CD4-positive, alpha-beta T cell treated with Interleukin-17A for 4 hours (primary cell): ENCODE results near the gene TAS2R20.

Experiments used
- DNase-seq: peaks from one replicate; pipeline ENCODE4 v3.0.0-alpha.2; 2020; ENCODE audit warnings: mixed read lengths

Gene TAS2R20

DNA sequence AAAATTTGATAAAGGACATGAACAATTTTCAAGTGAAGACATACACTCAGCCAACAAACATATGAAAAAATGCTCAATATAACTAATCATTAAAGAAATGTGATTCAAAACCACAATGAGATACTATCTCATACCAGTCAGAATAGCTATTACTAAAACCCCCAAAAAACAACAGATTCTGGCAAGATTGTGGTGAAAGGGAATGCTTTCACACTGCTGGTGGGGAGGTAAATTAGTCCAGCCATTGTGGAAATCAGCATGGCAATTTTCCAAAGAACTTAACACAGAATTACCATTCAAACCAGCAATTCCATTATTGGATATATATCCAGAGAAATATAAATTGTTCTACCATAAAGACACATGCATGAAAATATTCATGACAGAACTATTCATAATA is 40.4 kb downstream of the TAS2R20 start:
- no peak for DNase-seq

DNA sequence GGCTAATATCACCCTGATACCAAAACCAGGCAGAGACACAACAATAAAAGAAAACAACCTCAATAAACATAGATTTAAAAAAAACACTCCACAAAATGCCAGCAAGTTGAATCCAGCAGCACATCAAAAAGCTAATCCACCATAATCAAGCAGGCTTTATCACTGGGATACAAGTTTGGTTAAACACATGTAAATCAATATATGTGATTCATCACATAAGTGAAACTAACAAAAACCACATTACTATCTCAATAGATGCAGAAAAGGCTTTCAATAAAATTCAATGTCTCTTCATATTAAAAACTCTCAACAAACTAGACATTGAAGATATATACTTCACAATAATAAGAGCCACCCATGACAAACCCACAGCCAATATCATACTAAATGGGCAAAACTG is 42.0 kb downstream of the TAS2R20 start:
- DNase-seq, result no peak

DNA sequence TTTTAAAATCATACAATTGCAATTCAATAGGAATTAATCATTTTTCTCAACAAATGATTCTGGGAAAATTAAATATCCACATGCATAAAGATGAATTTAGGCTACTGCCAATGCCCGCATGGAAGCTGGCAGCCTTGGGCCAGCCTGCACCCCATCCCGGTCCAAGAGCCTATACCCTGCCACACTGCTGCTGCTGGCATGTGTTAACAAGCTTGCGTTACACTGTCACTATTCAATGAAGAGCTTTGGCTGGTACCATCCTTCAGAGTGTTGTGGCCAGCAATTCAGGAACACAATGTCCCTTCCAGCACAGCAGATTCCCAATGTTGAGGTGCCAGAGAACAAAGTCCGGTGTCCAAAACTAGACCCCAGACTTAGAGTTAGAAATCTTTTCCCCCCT is 45.5 kb downstream of the TAS2R20 start:
- DNase-seq, result no peak
